Left hindlimb (tissue), 1 donor: ENCODE measurements around the gene TAF6.
A peak's percentile ranks its signal among the peaks of the same experiment; 100 is the strongest.

ENCODE experiments used
- DNase-seq: peaks from one replicate; pipeline ENCODE4 v3.0.0-alpha.2; 2018

Gene TAF6

GRCh38 chr7:100091411-100092181 lies 27.6 kb downstream of the TAF6 start:
- DNase-seq = no peak

GRCh38 chr7:100090527-100091410 lies 28.4 kb downstream of the TAF6 start:
- DNase-seq = no peak

- no peak for DNase-seq
Measured at GRCh38 chr7:100089458-100090196, 29.5 kb downstream of the TAF6 start.

- DNase-seq = peak; percentile 86
Measured at GRCh38 chr7:100088621-100089457, 30.3 kb downstream of the TAF6 start, which contains the start of gene COPS6. TSS of gene COPS6 (plus strand) at chr7:100088969. CDS start at chr7:100088991, 22 bp downstream.

GRCh38 chr7:100088095-100088620 lies 31.0 kb downstream of the TAF6 start:
- no peak for DNase-seq

- no peak for DNase-seq
Measured at GRCh38 chr7:100087055-100087750, 32.0 kb downstream of the TAF6 start.

- DNase-seq = no peak
Measured at GRCh38 chr7:100085515-100085914, 33.6 kb downstream of the TAF6 start.

GRCh38 chr7:100082978-100083377 lies 36.2 kb downstream of the TAF6 start:
- DNase-seq = no peak

- peak; percentile 99 for DNase-seq
Measured at GRCh38 chr7:100081535-100082102, 37.5 kb downstream of the TAF6 start, which contains the start of gene ZNF3. TSS of gene ZNF3 (minus strand) at chr7:100081723. CDS start at chr7:100077357, 4,366 bp downstream.

GRCh38 chr7:100080907-100081534 lies 38.1 kb downstream of the TAF6 start:
- no peak for DNase-seq

GRCh38 chr7:100079024-100079560 lies 40.1 kb downstream of the TAF6 start:
- no peak for DNase-seq

- no peak for DNase-seq
Measured at GRCh38 chr7:100077205-100077604, 42.0 kb downstream of the TAF6 start.

- no peak for DNase-seq
Measured at GRCh38 chr7:100075418-100075817, 43.7 kb downstream of the TAF6 start.

- no peak for DNase-seq
Measured at GRCh38 chr7:100074841-100075240, 44.3 kb downstream of the TAF6 start.

- DNase-seq = no peak
Measured at GRCh38 chr7:100072462-100072861, 46.7 kb downstream of the TAF6 start.

- DNase-seq = no peak
Measured at GRCh38 chr7:100071018-100071723, 48.0 kb downstream of the TAF6 start.

GRCh38 chr7:100069991-100070390 lies 49.2 kb downstream of the TAF6 start:
- no peak for DNase-seq

GRCh38 chr7:100066953-100067352 lies 52.2 kb downstream of the TAF6 start:
- DNase-seq = no peak

GRCh38 chr7:100065452-100066186 lies 53.5 kb downstream of the TAF6 start:
- no peak for DNase-seq
